Gastroesophageal sphincter (tissue), 4 donors: ENCODE results near the gene SLAMF8. TPM values are rescaled to one million over a fixed set of nuclear protein-coding genes. Genes with fewer than 3 reads are reported as not detected.

ENCODE experiments used
- ATAC-seq: fragments of 150-250 bp; one replicate; pipeline ENCODE4 v1.9.1; 2016; ENCODE audit warnings: mild to moderate bottlenecking, moderate library complexity
- H3K27ac ChIP-seq, 4 donors: fragments of 200-600 bp; sonication (generic) in 3 of 4; 1 replicate in 3 of 4; 2 replicates in 1 of 4; pipeline ENCODE4 v1.5.1; 2016 to 2019
- H3K27me3 ChIP-seq: fragments of 200-600 bp; sonication (generic); one replicate; pipeline ENCODE4 v1.5.1; 2019
- H3K36me3 ChIP-seq, 2 donors: fragments of 200-600 bp; sonication (generic); one replicate each; pipeline ENCODE4 v1.5.1; 2019; ENCODE audit warnings: control low read depth in 1 of 2
- H3K4me1 ChIP-seq, 3 donors: fragments of 200-600 bp; sonication (generic); 1 replicate in 2 of 3; 2 replicates in 1 of 3; pipeline ENCODE4 v1.5.1; 2016 to 2019; ENCODE audit warnings: control low read depth in 2 of 3
- H3K4me3 ChIP-seq, 2 donors: fragments of 200-600 bp; sonication (generic); one replicate each; pipeline ENCODE4 v1.5.1; 2019; ENCODE audit warnings: mild to moderate bottlenecking in 1 of 2, moderate library complexity in 1 of 2
- H3K9me3 ChIP-seq, 3 donors: fragments of 200-600 bp; sonication (generic); one replicate each; pipeline ENCODE4 v1.5.1; 2017 to 2019; ENCODE audit warnings: control low read depth in 2 of 3
- EP300 ChIP-seq: sonication (generic); formaldehyde crosslinking; IDR thresholded peaks from one replicate; pipeline ENCODE4 v1.6.1; 2017; ENCODE audit warnings: antibody characterized with exemption, mild to moderate bottlenecking
- POLR2A ChIP-seq, 2 donors: fragments of 450-650 bp; IDR thresholded peaks; one replicate each; pipeline ENCODE4 v1.6.1; 2017; ENCODE audit warnings: antibody characterized with exemption in 2 of 2, mild to moderate bottlenecking in 2 of 2, moderate library complexity in 1 of 2
- POLR2AphosphoS5 ChIP-seq: sonication (generic); formaldehyde crosslinking; IDR thresholded peaks from one replicate; pipeline ENCODE4 v1.6.1; 2017; ENCODE audit warnings: antibody characterized with exemption
- WGBS, 2 donors: methylation state at CpG; one replicate each; pipeline ENCODE4 v1.1.5; 2018; ENCODE audit warnings: low coverage in 1 of 2; 5-methylcytosine and 5-hydroxymethylcytosine counted together
- total RNA-seq, 4 donors: library from RNA; depleted of rRNA; stranded (reverse); fragments of >200 nt; gene quantifications; one replicate each; pipeline ENCODE4 v1.1.0, GENCODE V29; 2016
- TF ChIP-seq, protein P1 (sequence below), 4 experiments: fragments of 200-600 bp in 2 of 4; fragments of 450-650 bp in 2 of 4; sonication (generic) in 1 of 4; IDR thresholded peaks; one replicate each; pipeline ENCODE4 v1.5.1; 2017 to 2019; ENCODE audit warnings: antibody characterized with exemption in 4 of 4, mild to moderate bottlenecking in 2 of 4, moderate library complexity in 2 of 4

Gene SLAMF8
- total RNA-seq, 4 donors from 2014 or later: 1.4 to 4.3 (median 4.2) TPM; not detected in 1

DNA sequence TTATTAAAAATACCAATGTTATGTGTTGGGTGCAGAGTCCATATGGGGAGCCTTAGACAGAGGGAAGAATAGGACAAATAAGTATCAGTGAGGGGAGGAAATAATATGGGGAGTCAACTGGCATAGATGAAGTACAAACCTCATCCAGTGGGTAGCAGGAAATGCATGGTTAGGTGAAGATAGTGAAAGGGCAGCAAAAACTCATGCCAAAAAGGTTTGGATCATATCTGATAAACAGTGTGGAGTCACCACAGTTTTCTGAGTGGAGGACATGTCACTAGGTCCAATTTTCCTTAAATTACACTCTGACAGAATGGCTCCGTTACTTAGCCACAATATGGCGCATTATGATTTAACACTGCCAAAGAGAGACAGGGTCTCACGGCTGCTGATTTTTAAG lies 35.6 kb upstream of the SLAMF8 start:
- no peak for ATAC-seq
- H3K4me3 ChIP-seq: no peak overlapping the region
- no peaks in the 10 kb centered on the region for H3K4me1 ChIP-seq
- no peaks in the 10 kb centered on the region for H3K9me3 ChIP-seq
- peaks cover 44% of the 10 kb centered on the region for H3K27me3 ChIP-seq
- no peak for TF ChIP-seq POLR2A (IDR thresholded peaks at IDR 0.05)
- TF ChIP-seq, protein P1, sequence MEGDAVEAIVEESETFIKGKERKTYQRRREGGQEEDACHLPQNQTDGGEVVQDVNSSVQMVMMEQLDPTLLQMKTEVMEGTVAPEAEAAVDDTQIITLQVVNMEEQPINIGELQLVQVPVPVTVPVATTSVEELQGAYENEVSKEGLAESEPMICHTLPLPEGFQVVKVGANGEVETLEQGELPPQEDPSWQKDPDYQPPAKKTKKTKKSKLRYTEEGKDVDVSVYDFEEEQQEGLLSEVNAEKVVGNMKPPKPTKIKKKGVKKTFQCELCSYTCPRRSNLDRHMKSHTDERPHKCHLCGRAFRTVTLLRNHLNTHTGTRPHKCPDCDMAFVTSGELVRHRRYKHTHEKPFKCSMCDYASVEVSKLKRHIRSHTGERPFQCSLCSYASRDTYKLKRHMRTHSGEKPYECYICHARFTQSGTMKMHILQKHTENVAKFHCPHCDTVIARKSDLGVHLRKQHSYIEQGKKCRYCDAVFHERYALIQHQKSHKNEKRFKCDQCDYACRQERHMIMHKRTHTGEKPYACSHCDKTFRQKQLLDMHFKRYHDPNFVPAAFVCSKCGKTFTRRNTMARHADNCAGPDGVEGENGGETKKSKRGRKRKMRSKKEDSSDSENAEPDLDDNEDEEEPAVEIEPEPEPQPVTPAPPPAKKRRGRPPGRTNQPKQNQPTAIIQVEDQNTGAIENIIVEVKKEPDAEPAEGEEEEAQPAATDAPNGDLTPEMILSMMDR (IDR thresholded peaks at IDR 0.05): no peak
- no peak overlapping the region for H3K27ac ChIP-seq
- H3K36me3 ChIP-seq: no peaks in the 10 kb centered on the region
- WGBS, 2 donors: 52 to 63% methylated on average over 3 of the region's 3 CpGs

DNA sequence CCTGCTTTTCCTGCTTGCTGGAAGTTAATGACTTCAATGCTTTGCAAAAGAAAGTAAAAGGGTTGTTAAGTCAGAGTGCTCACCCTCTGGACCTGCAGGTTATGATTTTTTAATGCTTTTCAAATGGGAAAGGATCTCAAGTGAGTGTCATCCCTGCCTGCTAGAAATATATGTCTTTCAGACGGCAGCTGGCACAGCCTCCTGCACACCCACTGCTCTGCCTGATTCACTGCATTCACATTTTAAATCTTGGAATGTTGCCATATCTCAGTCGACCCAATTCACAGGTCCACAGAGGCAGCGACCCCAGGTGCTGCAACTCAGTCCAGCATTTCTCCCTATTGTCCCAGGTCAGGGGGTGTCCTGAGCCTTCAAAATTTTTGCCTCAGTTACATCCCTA lies 35.2 kb upstream of the SLAMF8 start:
- TF ChIP-seq, protein P1 (IDR thresholded peaks at IDR 0.05): no peak
- TF ChIP-seq POLR2A (IDR thresholded peaks at IDR 0.05): no peak
- TF ChIP-seq POLR2AphosphoS5: no peak
- TF ChIP-seq EP300: no peak
- peaks cover 44% of the 10 kb centered on the region for H3K27me3 ChIP-seq
- no peaks in the 10 kb centered on the region for H3K9me3 ChIP-seq
- no peak for ATAC-seq
- 17 to 20% methylated on average over 3 of the region's 3 CpGs for WGBS, 2 donors
- H3K4me1 ChIP-seq: no peaks in the 10 kb centered on the region
- H3K4me3 ChIP-seq: no peak overlapping the region
- H3K27ac ChIP-seq: no peak overlapping the region
- no peaks in the 10 kb centered on the region for H3K36me3 ChIP-seq

DNA sequence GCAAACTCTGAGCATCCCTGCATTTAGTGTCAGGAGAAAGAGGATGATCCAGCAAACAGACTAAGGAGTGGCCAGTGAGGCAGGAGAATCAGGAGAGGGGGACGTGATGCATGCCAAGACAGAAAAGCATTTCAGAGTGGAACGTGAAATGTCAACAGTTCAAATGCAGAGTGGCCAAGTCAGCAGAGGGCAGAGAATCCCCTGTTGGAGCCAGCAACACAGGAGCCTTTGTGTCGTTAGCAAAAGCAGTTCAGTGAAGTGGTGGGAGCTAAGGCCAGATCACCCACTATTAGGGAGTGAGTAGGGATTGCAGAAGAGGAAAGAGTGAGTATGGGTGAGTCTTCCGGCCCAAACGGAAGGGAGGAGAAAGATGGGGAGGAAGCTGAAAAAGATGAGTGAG lies 31.1 kb upstream of the SLAMF8 start:
- Histone ChIP-seq H3K4me3 (no peak overlapping the region), H3K9me3 (no peaks in the 10 kb centered on the region), H3K36me3 (no peaks in the 10 kb centered on the region), H3K27ac (no peak overlapping the region), H3K27me3 (peaks cover 52% of the 10 kb centered on the region), H3K4me1 (no peaks in the 10 kb centered on the region)
- no peak for ATAC-seq
- TF ChIP-seq POLR2A (IDR thresholded peaks at IDR 0.05): no peak
- no peak for TF ChIP-seq EP300
- no peak for TF ChIP-seq POLR2AphosphoS5
- TF ChIP-seq, protein P1 (IDR thresholded peaks at IDR 0.05): no peak
- 21 to 33% methylated on average over 2 to 5 of the region's 5 CpGs for WGBS, 2 donors

DNA sequence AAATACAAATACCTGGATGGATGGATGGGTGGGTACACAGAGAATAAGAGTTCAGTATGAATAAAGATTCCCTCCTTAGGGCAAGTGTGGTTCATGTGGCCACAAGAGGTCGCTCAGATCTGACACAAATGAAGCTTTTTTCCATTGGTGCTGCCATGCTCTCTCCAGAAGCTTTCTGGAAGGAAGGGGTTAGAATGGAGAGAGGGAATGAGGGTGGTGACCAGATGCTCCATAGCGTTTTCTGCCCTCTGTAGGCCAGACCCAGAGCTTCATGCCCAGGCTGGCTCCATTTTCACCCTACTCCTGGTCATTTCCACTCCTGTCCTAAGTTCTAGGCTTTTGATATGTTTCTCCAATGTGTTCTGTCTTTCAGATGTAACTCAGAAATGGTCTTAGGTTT lies 27.8 kb upstream of the SLAMF8 start:
- H3K4me1 ChIP-seq: no peaks in the 10 kb centered on the region
- peak; percentile 87 for ATAC-seq
- WGBS, 2 donors: 0 to 4% methylated on average over 2 of the region's 2 CpGs
- H3K36me3 ChIP-seq: no peaks in the 10 kb centered on the region
- peaks cover 24% of the 10 kb centered on the region for H3K27me3 ChIP-seq
- no peak overlapping the region for H3K27ac ChIP-seq
- TF ChIP-seq, protein P1 (IDR thresholded peaks at IDR 0.05): peak; percentile 58 to 80 (median 76)
- TF ChIP-seq POLR2A (IDR thresholded peaks at IDR 0.05): no peak
- no peak overlapping the region for H3K4me3 ChIP-seq
- no peaks in the 10 kb centered on the region for H3K9me3 ChIP-seq

DNA sequence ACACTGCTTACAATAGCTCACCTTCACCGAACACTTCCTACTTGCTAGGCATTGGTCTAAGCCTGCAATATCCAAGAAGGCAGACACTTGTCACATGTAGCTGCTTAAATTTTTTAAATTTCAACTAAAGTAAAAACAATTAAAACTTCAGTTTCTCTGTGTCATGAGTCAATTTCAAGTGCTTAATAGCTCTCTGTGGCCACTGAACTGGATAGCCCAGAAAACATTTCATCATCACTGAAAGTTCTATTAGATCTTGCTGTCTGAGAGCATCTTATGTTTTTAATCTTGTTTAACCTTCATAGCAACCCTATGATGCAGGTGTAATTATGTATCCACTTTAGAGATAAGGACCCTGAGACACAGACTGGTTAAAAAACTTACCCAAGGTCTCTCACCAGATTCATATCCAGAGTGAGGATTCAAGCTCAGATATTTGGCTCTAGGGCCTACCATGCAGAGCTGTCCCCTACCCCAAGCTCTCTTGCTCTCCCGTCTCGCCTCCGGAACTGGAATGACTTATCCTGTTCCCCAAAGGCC lies 27.2 kb upstream of the SLAMF8 start:
- Histone ChIP-seq H3K4me1 (no peaks in the 10 kb centered on the region), H3K27ac (no peak overlapping the region), H3K4me3 (no peak overlapping the region), H3K27me3 (peaks cover 18% of the 10 kb centered on the region), H3K36me3 (no peaks in the 10 kb centered on the region), H3K9me3 (no peaks in the 10 kb centered on the region)
- TF ChIP-seq POLR2A (IDR thresholded peaks at IDR 0.05) (no peak), EP300 (no peak), POLR2AphosphoS5 (no peak)
- TF ChIP-seq, protein P1 (IDR thresholded peaks at IDR 0.05): no peak
- 92 to 96% methylated on average over 4 of the region's 4 CpGs for WGBS, 2 donors
- no peak for ATAC-seq
